ENCODE results near the gene MMRN1. TPM values are rescaled to one million over a fixed set of nuclear protein-coding genes. Genes with fewer than 3 reads are reported as not detected.
"Not testable (repeated sequence)": the region's sequence is repeated elsewhere in the genome, so short reads cannot be mapped to it uniquely, and the experiment has no call there.

Gene MMRN1
- total RNA-seq, 2 donors from 2014 or later = 6.7 to 11.9 TPM

DNA sequence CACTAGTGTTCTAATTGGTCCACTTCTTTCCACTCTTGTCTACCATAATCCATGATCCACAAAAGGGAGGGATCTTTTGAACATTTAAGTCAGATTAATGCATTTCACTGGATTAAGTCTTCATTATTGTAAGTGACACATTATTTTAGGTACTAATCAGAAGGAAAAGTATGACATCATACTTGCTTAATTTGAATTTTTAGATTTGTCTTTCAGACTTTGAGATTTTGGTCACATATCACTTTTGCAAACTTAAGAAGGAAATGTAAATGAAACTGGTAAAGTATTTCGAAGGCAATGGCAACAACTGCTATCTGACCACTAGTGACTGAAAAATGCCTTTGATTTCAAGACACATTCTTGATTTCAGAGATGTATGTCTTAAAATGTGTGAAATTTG, 5.2 kb downstream of the MMRN1 start:
- intact Hi-C loops (cut with DNase I) = loop anchor here (5.0 to 10.0 kb wide), 3 partner anchors 295 to 745 kb away; no protein-coding TSS in a partner anchor
- no peak for DNase-seq
- Histone ChIP-seq H3K4me3 (no peak overlapping the region), H3K27ac (no peak overlapping the region), H3K9ac (ENCODE audit: low read depth in 2 of 2, low read length in 2 of 2) (no peak overlapping the region), H3K27me3 (no peaks in the 10 kb centered on the region), H3K4me1 (no peaks in the 10 kb centered on the region), H3K9me3 (no peaks in the 10 kb centered on the region), H3K36me3 (no peaks in the 10 kb centered on the region)
- TF ChIP-seq, protein P1, sequence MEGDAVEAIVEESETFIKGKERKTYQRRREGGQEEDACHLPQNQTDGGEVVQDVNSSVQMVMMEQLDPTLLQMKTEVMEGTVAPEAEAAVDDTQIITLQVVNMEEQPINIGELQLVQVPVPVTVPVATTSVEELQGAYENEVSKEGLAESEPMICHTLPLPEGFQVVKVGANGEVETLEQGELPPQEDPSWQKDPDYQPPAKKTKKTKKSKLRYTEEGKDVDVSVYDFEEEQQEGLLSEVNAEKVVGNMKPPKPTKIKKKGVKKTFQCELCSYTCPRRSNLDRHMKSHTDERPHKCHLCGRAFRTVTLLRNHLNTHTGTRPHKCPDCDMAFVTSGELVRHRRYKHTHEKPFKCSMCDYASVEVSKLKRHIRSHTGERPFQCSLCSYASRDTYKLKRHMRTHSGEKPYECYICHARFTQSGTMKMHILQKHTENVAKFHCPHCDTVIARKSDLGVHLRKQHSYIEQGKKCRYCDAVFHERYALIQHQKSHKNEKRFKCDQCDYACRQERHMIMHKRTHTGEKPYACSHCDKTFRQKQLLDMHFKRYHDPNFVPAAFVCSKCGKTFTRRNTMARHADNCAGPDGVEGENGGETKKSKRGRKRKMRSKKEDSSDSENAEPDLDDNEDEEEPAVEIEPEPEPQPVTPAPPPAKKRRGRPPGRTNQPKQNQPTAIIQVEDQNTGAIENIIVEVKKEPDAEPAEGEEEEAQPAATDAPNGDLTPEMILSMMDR (IDR thresholded peaks at IDR 0.05) = no peak

DNA sequence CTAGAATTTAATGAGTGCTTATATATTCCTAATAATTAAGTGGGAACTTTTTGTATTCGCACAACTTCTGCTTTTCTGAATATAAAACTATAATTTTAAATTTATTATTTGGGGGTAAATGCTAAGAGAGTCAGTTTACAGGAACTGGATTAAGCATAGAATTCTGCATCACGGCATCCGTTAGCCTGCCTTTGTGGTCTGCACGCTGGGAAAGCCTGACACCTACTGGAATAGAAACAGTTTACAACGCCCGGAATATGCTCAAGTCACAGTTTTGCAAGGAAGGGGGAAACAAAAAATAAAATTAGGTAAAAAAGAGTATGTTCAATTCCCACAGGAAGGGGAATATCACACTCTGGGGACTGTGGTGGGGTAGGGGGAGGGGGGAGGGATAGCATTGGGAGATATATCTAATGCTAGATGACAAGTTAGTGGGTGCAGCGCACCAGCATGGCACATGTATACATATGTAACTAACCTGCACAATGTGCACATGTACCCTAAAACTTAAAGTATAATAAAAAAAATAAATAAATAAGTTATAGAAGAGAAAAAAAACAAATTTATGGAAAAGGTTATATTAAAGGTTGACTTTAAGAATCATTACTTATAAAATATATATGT, 7.3 kb downstream of the MMRN1 start:
- intact Hi-C loops (cut with DNase I) = loop anchor here (5.0 to 10.0 kb wide), 3 partner anchors 297 to 747 kb away; no protein-coding TSS in a partner anchor
- DNase-seq = peak; percentile 31
- not testable (repeated sequence) for H3K36me3 ChIP-seq; H3K27ac ChIP-seq; H3K4me1 ChIP-seq; H3K9me3 ChIP-seq; H3K9ac ChIP-seq (ENCODE audit: low read depth in 2 of 2, low read length in 2 of 2); H3K27me3 ChIP-seq; H3K4me3 ChIP-seq
- TF ChIP-seq, protein P1 (IDR thresholded peaks at IDR 0.05) = peak; percentile 53

DNA sequence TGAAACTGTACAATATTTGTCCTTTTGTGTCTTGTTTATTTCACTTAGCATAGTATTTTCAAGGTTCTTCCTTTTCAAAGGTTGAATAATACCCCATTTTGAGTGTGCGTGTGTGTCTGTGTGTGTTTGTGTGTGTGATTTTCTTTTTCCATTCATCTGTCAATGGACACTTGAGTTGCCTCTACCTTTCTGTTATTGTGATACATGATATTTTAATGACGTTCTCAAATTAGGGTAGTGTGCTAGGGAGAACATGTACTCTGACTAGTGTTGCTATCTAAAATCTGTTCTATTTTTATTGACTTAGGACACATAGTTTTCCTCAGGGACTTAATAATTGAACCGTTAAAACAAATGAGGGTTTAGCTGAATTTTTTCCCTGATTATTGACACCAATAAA, 9.9 kb downstream of the MMRN1 start:
- no peak for DNase-seq
- Histone ChIP-seq H3K27ac (no peak overlapping the region), H3K4me3 (no peak overlapping the region), H3K4me1 (no peaks in the 10 kb centered on the region), H3K36me3 (no peaks in the 10 kb centered on the region), H3K9ac (ENCODE audit: low read depth in 2 of 2, low read length in 2 of 2) (no peak overlapping the region), H3K27me3 (no peaks in the 10 kb centered on the region), H3K9me3 (no peaks in the 10 kb centered on the region)
- TF ChIP-seq, protein P1 (IDR thresholded peaks at IDR 0.05) = no peak
- intact Hi-C loops (cut with DNase I) = loop anchor here (5.0 to 10.0 kb wide), 3 partner anchors 300 to 750 kb away; no protein-coding TSS in a partner anchor

DNA sequence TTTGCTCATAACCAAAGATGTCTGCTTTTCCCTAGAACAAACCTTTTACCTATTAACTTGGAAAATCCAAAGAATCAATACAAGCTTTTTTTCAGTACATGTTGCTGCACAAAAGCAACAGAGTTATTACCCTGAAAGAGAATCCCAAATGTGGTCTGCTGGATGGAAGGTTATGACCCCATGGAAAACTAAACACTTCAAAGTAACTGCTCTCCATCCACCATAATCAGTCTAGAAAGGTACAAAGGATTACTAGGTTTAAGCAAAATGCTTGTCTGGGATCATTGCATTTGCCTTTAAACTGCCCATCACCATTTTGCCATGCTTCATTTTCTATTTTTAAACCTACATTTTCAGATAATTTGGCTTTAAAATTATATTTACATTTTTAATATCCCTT, 11.7 kb downstream of the MMRN1 start:
- no peak overlapping the region for H3K4me3 ChIP-seq
- no peaks in the 10 kb centered on the region for H3K4me1 ChIP-seq
- H3K27ac ChIP-seq = no peak overlapping the region
- no peaks in the 10 kb centered on the region for H3K27me3 ChIP-seq
- DNase-seq = no peak
- intact Hi-C loops (cut with DNase I) = loop anchor here (10.0 kb wide), 2 partner anchors 302 to 752 kb away; no protein-coding TSS in a partner anchor
- no peak overlapping the region for H3K9ac ChIP-seq (ENCODE audit: low read depth in 2 of 2, low read length in 2 of 2)
- TF ChIP-seq, protein P1 (IDR thresholded peaks at IDR 0.05) = no peak
- no peaks in the 10 kb centered on the region for H3K36me3 ChIP-seq
- no peaks in the 10 kb centered on the region for H3K9me3 ChIP-seq

DNA sequence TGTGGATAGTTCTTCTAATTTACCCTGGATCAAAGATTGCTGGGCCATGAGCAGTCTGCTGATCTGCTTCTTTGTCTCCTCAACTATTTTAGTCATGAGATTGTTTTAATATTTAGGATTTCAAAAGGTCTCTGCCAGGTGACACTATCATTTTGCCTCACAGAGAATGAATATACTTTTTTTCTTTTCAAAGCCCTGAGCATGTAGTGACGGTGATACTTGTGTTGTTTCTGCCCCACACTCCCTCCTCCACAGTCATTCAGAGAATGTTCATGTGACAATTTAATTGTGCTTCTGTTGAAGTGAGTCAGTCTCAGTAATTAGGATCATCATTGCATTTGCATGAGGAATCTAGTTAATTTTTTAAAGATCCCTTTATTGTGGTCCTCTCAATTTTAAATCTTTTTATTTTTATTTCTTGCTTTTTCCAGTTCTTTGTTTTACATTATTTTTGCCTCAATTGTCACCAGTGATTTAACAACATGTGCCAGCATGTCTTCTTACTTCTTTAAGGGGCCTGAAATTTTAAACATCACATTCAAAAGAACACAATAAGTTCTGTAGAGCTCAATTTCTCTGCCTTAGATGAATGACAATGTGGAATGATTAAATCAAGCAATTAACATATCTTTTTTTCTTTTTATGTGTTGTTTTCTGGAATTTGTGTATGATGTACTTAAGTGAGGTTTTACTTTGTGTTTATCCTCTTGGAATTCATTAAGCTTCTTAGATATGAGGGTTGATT, 12.3 kb downstream of the MMRN1 start:
- Histone ChIP-seq H3K9me3 (no peaks in the 10 kb centered on the region), H3K4me1 (no peaks in the 10 kb centered on the region), H3K9ac (ENCODE audit: low read depth in 2 of 2, low read length in 2 of 2) (no peak overlapping the region), H3K27me3 (no peaks in the 10 kb centered on the region), H3K27ac (no peak overlapping the region), H3K4me3 (no peak overlapping the region), H3K36me3 (no peaks in the 10 kb centered on the region)
- DNase-seq = no peak
- intact Hi-C loops (cut with DNase I) = loop anchor here (10.0 kb wide), 2 partner anchors 302 to 752 kb away; no protein-coding TSS in a partner anchor
- TF ChIP-seq, protein P1 (IDR thresholded peaks at IDR 0.05) = no peak

Data from colonic mucosa (tissue), 4 donors.